B cell (primary cell): Measurements from ENCODE around the gene TIMM50. TPM values are rescaled to one million over a fixed set of nuclear protein-coding genes. Genes with fewer than 3 reads are reported as not detected.

Source experiments
- ATAC-seq: fragments of 200-7000 bp; cut with Tn5 transposase; one replicate; pipeline ENCODE4 v1.10.0; 2021; ENCODE audit warnings: low read depth, mild to moderate bottlenecking, moderate number of reproducible peaks, moderate library complexity
- CTCF ChIA-PET: fragments of 350-600 bp; sonication (Branson Sonifier 250); formaldehyde crosslinking; loops from one replicate; lab custom pipeline; 2021; ENCODE audit warnings: antibody characterized with exemption, inconsistent platforms; lab: Charles Lee
- POLR2A ChIA-PET: fragments of 350-600 bp; sonication (Branson Sonifier 250); formaldehyde crosslinking; loops from one replicate; lab custom pipeline; 2021; ENCODE audit warnings: antibody characterized with exemption; lab: Charles Lee
- DNase-seq: peaks from one replicate; pipeline ENCODE4 v3.0.0; 2013
- H2AFZ ChIP-seq: 2 replicates; pipeline ENCODE4 v1.6.1; 2012; ENCODE audit warnings: mild to moderate bottlenecking, low read depth, low read length; ENCODE audit not compliant: insufficient read depth, poor library complexity, severe bottlenecking
- H3K27ac ChIP-seq, 2 donors: 1 replicate in 1 of 2; 2 replicates in 1 of 2; pipeline ENCODE4 v1.5.1; 2012 to 2013; ENCODE audit warnings: low read length in 2 of 2, mild to moderate bottlenecking in 2 of 2, moderate library complexity in 1 of 2
- H3K27me3 ChIP-seq, 4 experiments: fragments of 200-600 bp in 1 of 4; sonication (generic) in 1 of 4; replicated peaks in 1 of 4; 1 replicate in 2 of 4; 2 replicates in 2 of 4; pipeline versions ENCODE4 v1.6.1 to v1.7.0; 2013 to 2016; ENCODE audit warnings: low read length in 3 of 4, mild to moderate bottlenecking in 2 of 4, mixed read lengths in 1 of 4, moderate library complexity in 1 of 4; ENCODE audit not compliant: insufficient read depth in 4 of 4, control insufficient read depth in 3 of 4; ENCODE audit errors: control extremely low read depth in 1 of 4
- H3K36me3 ChIP-seq, 2 experiments: replicated peaks in 1 of 2; 1 replicate in 1 of 2; 2 replicates in 1 of 2; pipeline versions ENCODE4 v1.6.1 to v1.7.1; 2013; ENCODE audit warnings: low read length in 1 of 2; ENCODE audit not compliant: insufficient read depth in 2 of 2, control insufficient read depth in 1 of 2; ENCODE audit errors: control extremely low read depth in 1 of 2, extremely low read depth in 1 of 2
- H3K4me1 ChIP-seq, 2 donors: fragments of 200-600 bp in 1 of 2; sonication (generic) in 1 of 2; 1 replicate in 1 of 2; 2 replicates in 1 of 2; pipeline versions ENCODE4 v1.5.1 to v1.6.1; 2013 to 2017; ENCODE audit warnings: low read length in 2 of 2; ENCODE audit not compliant: control insufficient read depth in 2 of 2, insufficient read depth in 2 of 2
- H3K4me2 ChIP-seq: replicated peaks from 2 replicates; pipeline ENCODE3; 2012; ENCODE audit warnings: mild to moderate bottlenecking, low read depth, low read length; ENCODE audit not compliant: poor library complexity, severe bottlenecking
- H3K4me3 ChIP-seq, 5 experiments: fragments of 200-600 bp in 1 of 5; sonication (generic) in 1 of 5; 1 replicate in 3 of 5; 2 replicates in 2 of 5; pipeline versions ENCODE4 v1.5.1 to v1.7.0; 2011 to 2016; ENCODE audit warnings: low read length in 4 of 5, mild to moderate bottlenecking in 4 of 5, low read depth in 2 of 5, control low read depth in 1 of 5, moderate library complexity in 1 of 5; ENCODE audit not compliant: insufficient read depth in 1 of 5; ENCODE audit errors: control extremely low read depth in 1 of 5, extremely low read depth in 1 of 5
- H3K79me2 ChIP-seq: fragments of 200-600 bp; sonication (generic); one replicate; pipeline ENCODE4 v1.6.0; 2016; ENCODE audit warnings: low read length; ENCODE audit not compliant: control insufficient read depth, insufficient read depth
- H3K9ac ChIP-seq: fragments of 200-600 bp; sonication (generic); 2 replicates; pipeline ENCODE4 v1.6.1; 2017; ENCODE audit warnings: mild to moderate bottlenecking, low read length, moderate library complexity
- H3K9me3 ChIP-seq, 3 donors: one replicate each; pipeline versions ENCODE4 v1.6.1 to v1.7.1; 2013; ENCODE audit warnings: low read length in 2 of 3; ENCODE audit not compliant: control insufficient read depth in 2 of 3, insufficient read depth in 1 of 3; ENCODE audit errors: control extremely low read depth in 1 of 3
- H4K20me1 ChIP-seq: 2 replicates; pipeline ENCODE4 v1.6.0; 2012; ENCODE audit warnings: mild to moderate bottlenecking, low read length; ENCODE audit not compliant: insufficient read depth, control insufficient read depth, poor library complexity, severe bottlenecking
- H3K27ac Mint-ChIP-seq: one replicate; pipeline ENCODE4 v1.8.0; 2021; ENCODE audit warnings: mixed read lengths
- H3K27me3 Mint-ChIP-seq: one replicate; pipeline ENCODE4 v1.8.0; 2021; ENCODE audit warnings: mixed read lengths
- H3K4me1 Mint-ChIP-seq: one replicate; pipeline ENCODE4 v1.8.0; 2021; ENCODE audit warnings: mixed read lengths
- H3K4me3 Mint-ChIP-seq: one replicate; pipeline ENCODE4 v1.8.0; 2021; ENCODE audit warnings: mixed read lengths
- H3K9me3 Mint-ChIP-seq: one replicate; pipeline ENCODE4 v1.8.0; 2022; ENCODE audit warnings: mixed read lengths; ENCODE audit not compliant: insufficient read depth
- CTCF ChIP-seq: fragments of 200-600 bp; IDR thresholded peaks from one replicate; pipeline ENCODE4 v1.8.0; 2022; ENCODE audit warnings: antibody characterized with exemption, mild to moderate bottlenecking
- EZH2 ChIP-seq: IDR thresholded peaks from 2 replicates; pipeline ENCODE4 v1.6.1; 2012; ENCODE audit warnings: borderline replicate concordance, low read depth, mild to moderate bottlenecking, moderate library complexity, low read length; ENCODE audit not compliant: insufficient read depth, poor library complexity, severe bottlenecking
- WGBS: methylation state at CpG from one replicate; pipeline ENCODE4 v1.1.5; 2013; ENCODE audit warnings: missing lambda C conversion rate; ENCODE audit not compliant: insufficient coverage; 5-methylcytosine and 5-hydroxymethylcytosine counted together
- intact Hi-C: fragments of 100-400 bp; cut with micrococcal nuclease; formaldehyde crosslinking; loops from one replicate; pipeline ENCODE4 v1.10.0; 2022
- polyA plus RNA-seq: library from polyadenylated mRNA; depleted of rRNA; stranded (reverse); fragments of >200 nt; gene quantifications from 2 replicates; pipeline ENCODE4 v1.2.3, GENCODE V29; 2012
- total RNA-seq, 2 donors: library from RNA; stranded (reverse); fragments of 120-200 nt in 1 of 2; gene quantifications; 1 replicate in 1 of 2; 2 replicates in 1 of 2; pipeline versions ENCODE4 v1.2.3 to v1.2.4, GENCODE V29; 2013 to 2022

Gene TIMM50
- total and polyA plus RNA-seq, 2 donors (not counting 1 experiment from before 2014, with no cell fraction given): 25.7 to 55.3 TPM

GRCh38 chr19:39516270-39516669 is 35.6 kb downstream of the TIMM50 start:
- peak; percentile 43 for DNase-seq
- peak overlapping the region; percentile 94 for H3K4me2 ChIP-seq
- WGBS: 35% methylated on average over 6 of the region's 6 CpGs
- H3K9me3 ChIP-seq: peaks cover 0 to 23% (median 0%) of the 10 kb centered on the region in 3 donors
- Mint-ChIP-seq H3K27me3 (peaks cover 31% of the 10 kb centered on the region), H3K9me3 (no peaks in the 10 kb centered on the region), H3K27ac (peak overlapping the region; percentile 17), H3K4me3 (peak overlapping the region; percentile 78), H3K4me1 (peaks cover 16% of the 10 kb centered on the region)
- ATAC-seq: peak; percentile 14
- H3K9ac ChIP-seq: no peak overlapping the region
- H3K27me3 ChIP-seq: peaks cover 0 to 47% (median 32%) of the 10 kb centered on the region in 4 experiments
- H3K36me3 ChIP-seq: no peaks in the 10 kb centered on the region
- no peak overlapping the region for H3K27ac ChIP-seq
- no peaks in the 10 kb centered on the region for H4K20me1 ChIP-seq
- no peak overlapping the region for H3K4me3 ChIP-seq
- POLR2A ChIA-PET: interaction anchor here (0.7 to 1.0 kb wide), 2 partner anchors 15 to 80 kb away, joined by 3 to 4 read pairs; partner anchors contain the start of gene RPS16
- no peaks in the 10 kb centered on the region for H3K79me2 ChIP-seq
- CTCF ChIA-PET: interaction anchor here (0.6 kb wide), 1 partner anchor 24 kb away, joined by 5 read pairs; no protein-coding TSS in a partner anchor
- H3K4me1 ChIP-seq: peaks cover 20 to 25% of the 10 kb centered on the region in 2 donors
- intact Hi-C loops: no loop called here
- no peak for TF ChIP-seq CTCF
- peak overlapping the region; percentile 69 for H2AFZ ChIP-seq

- ATAC-seq: no peak
- intact Hi-C loops: no loop called here
- CTCF ChIA-PET: interaction anchor here (0.7 to 1.8 kb wide), 2 partner anchors 10 to 14 kb away, joined by 3 to 4 read pairs; no protein-coding TSS in a partner anchor
- Mint-ChIP-seq H3K4me3 (no peak overlapping the region), H3K9me3 (no peaks in the 10 kb centered on the region), H3K4me1 (peaks cover 16% of the 10 kb centered on the region), H3K27me3 (peaks cover 31% of the 10 kb centered on the region), H3K27ac (no peak overlapping the region)
- Histone ChIP-seq H2AFZ (no peak overlapping the region), H3K9me3 (peaks cover 0 to 23% (median 0%) of the 10 kb centered on the region in 3 donors), H3K4me1 (peaks cover 20 to 25% of the 10 kb centered on the region in 2 donors), H3K4me2 (no peak overlapping the region), H3K4me3 (no peak overlapping the region), H3K36me3 (no peaks in the 10 kb centered on the region), H4K20me1 (no peaks in the 10 kb centered on the region), H3K9ac (no peak overlapping the region), H3K27ac (no peak overlapping the region), H3K79me2 (no peaks in the 10 kb centered on the region), H3K27me3 (peaks cover 0 to 47% (median 32%) of the 10 kb centered on the region in 4 experiments)
- DNase-seq: no peak
- 50% methylated on average over 2 of the region's 3 CpGs for WGBS
- no peak for TF ChIP-seq CTCF
- no peak for TF ChIP-seq EZH2
- POLR2A ChIA-PET: no interaction called here
These were observed 36.8 kb downstream of the TIMM50 start for GRCh38 chr19:39517432-39517831.
